ENCODE results near the gene MED27. TPM values are rescaled to one million over a fixed set of nuclear protein-coding genes. Genes with fewer than 3 reads are reported as not detected.

The MED27 gene
- total and polyA plus RNA-seq, 2 of the 4 experiments (the other 2 are of a cell fraction): 50.2 to 63.4 TPM

DNA sequence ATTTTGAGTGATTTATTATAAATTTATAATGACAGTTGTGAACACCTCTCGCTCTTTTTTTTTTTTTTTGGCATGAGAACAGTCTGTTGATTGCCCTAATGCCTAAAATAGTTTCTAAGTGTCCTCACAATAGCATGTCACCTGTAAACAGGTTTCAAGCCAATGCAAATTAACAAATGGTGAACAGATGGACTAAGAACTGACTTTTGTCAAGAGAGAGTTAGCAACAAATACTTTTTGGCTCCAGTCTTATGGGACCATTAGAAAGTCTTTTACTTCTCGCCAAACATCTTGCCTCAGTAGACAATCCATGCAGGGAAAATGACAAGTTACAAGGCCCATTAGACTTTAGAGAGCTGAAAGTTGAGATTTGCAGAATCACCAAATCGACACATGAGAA, 67.8 kb downstream of the MED27 start:
- Histone ChIP-seq H4K91ac (ENCODE audit: insufficient read depth, low read depth, low read length) (no peak overlapping the region), H3K27ac (ENCODE audit: insufficient read depth, low read length) (no peak overlapping the region), H3K56ac (ENCODE audit: extremely low read depth, insufficient read depth, low read length) (no peak overlapping the region), H4K8ac (ENCODE audit: low read depth in 2 of 2, low read length in 2 of 2) (no peak overlapping the region), H3K9ac (ENCODE audit: low read depth, low read length) (no peak overlapping the region), H4K5ac (ENCODE audit: low read depth, low read length) (no peak overlapping the region), H3K4me1 (ENCODE audit: control insufficient read depth, insufficient read depth, low read length) (peaks cover 10% of the 10 kb centered on the region), H4K20me1 (ENCODE audit: insufficient read depth, low read length) (0 out of 2 replicates have a peak, but pooled peaks cover 9% of the 10 kb centered on the region), H2AK9ac (replicated peaks; ENCODE audit: low read depth, low read length, poor library complexity) (no peak overlapping the region), H3K9me3 (ENCODE audit: control insufficient read depth, insufficient read depth, low read length) (no peaks in the 10 kb centered on the region), H3K9me1 (ENCODE audit: insufficient read depth, low read length) (peaks cover 19% of the 10 kb centered on the region), H3K4ac (ENCODE audit: low read depth, low read length) (no peak overlapping the region), H3K4me3 (ENCODE audit: insufficient read depth, low read depth, low read length) (no peak overlapping the region), H3K79me1 (ENCODE audit: low read depth in 1 of 2, low read length in 2 of 2) (peaks cover 19 to 55% of the 10 kb centered on the region in 2 experiments), H3K4me2 (ENCODE audit: low read depth, low read length) (no peak overlapping the region), H3K23ac (ENCODE audit: low read depth, low read length) (no peak overlapping the region), H2AK5ac (ENCODE audit: low read depth, low read length) (no peak overlapping the region), H2BK120ac (ENCODE audit: low read depth, low read length) (no peak overlapping the region), H3K27me3 (ENCODE audit: control insufficient read depth, insufficient read depth, low read length) (no peaks in the 10 kb centered on the region), H2BK5ac (ENCODE audit: low read depth, low read length, poor library complexity, severe bottlenecking) (no peak overlapping the region), H2AFZ (replicated peaks; ENCODE audit: low read length, poor library complexity) (no peak overlapping the region), H3K18ac (ENCODE audit: low read depth, low read length) (no peak overlapping the region), H3K14ac (replicated peaks; ENCODE audit: low read depth, low read length) (no peak overlapping the region), H2BK20ac (ENCODE audit: low read depth, low read length) (no peak overlapping the region), H3K36me3 (ENCODE audit: control insufficient read depth, insufficient read depth, low read length) (peaks cover 3% of the 10 kb centered on the region; the same call in 1 of the 2 replicates), H2BK15ac (ENCODE audit: low read depth, low read length) (no peak overlapping the region)
- intact Hi-C loops (cut with micrococcal nuclease) (no loop called here), dilution Hi-C loops (cut with HindIII; ENCODE audit: low sequenced_read_pairs, unreplicated experiment) (no loop called here), in situ Hi-C loops (cut with MboI; ENCODE audit: low sequenced_read_pairs) (no loop called here)
- ATAC-seq (ENCODE audit: low read depth): no peak
- DNase-seq: no peak
- ChIA-PET CTCF (no interaction called here), POLR2A (ENCODE audit: unreplicated experiment) (no interaction called here)
- 100% methylated on average over 1 of the region's 3 CpGs; no CpG with 5 or more reads in 1 of the 2 experiments for WGBS, 2 experiments (ENCODE audit: extremely low coverage in 2 of 2, insufficient read length in 1 of 2)
- no TSS peak for BruUV-seq (replicated peaks)
- TF ChIP-seq CEBPB (IDR thresholded peaks at IDR 0.05; ENCODE audit: low read depth, low read length) (no peak), MAFK (IDR thresholded peaks at IDR 0.05; ENCODE audit: low read depth, low read length) (no peak), BHLHE40 (IDR thresholded peaks at IDR 0.05; ENCODE audit: low read depth, low read length) (no peak), RFX5 (IDR thresholded peaks at IDR 0.05; ENCODE audit: low read depth, low read length) (no peak), MXI1 (IDR thresholded peaks at IDR 0.05; ENCODE audit: borderline replicate concordance, low read depth, low read length) (no peak), MAZ (IDR thresholded peaks at IDR 0.05; ENCODE audit: borderline replicate concordance, low read depth, low read length) (no peak), NFE2L2 (IDR thresholded peaks at IDR 0.05; ENCODE audit: low read depth, low read length) (no peak), POLR2A (IDR thresholded peaks at IDR 0.05; ENCODE audit: low read depth, low read length) (no peak), SMC3 (IDR thresholded peaks at IDR 0.05; ENCODE audit: low read depth, low read length) (no peak), RCOR1 (IDR thresholded peaks at IDR 0.05; ENCODE audit: insufficient replicate concordance, low read length) (no peak), FOS (IDR thresholded peaks at IDR 0.05; ENCODE audit: low read depth, low read length) (no peak), CHD1 (IDR thresholded peaks at IDR 0.05; ENCODE audit: low read depth, low read length) (no peak), RAD21 (IDR thresholded peaks at IDR 0.05; ENCODE audit: low read length) (no peak)
- TF ChIP-seq, protein P1, sequence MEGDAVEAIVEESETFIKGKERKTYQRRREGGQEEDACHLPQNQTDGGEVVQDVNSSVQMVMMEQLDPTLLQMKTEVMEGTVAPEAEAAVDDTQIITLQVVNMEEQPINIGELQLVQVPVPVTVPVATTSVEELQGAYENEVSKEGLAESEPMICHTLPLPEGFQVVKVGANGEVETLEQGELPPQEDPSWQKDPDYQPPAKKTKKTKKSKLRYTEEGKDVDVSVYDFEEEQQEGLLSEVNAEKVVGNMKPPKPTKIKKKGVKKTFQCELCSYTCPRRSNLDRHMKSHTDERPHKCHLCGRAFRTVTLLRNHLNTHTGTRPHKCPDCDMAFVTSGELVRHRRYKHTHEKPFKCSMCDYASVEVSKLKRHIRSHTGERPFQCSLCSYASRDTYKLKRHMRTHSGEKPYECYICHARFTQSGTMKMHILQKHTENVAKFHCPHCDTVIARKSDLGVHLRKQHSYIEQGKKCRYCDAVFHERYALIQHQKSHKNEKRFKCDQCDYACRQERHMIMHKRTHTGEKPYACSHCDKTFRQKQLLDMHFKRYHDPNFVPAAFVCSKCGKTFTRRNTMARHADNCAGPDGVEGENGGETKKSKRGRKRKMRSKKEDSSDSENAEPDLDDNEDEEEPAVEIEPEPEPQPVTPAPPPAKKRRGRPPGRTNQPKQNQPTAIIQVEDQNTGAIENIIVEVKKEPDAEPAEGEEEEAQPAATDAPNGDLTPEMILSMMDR (conservative IDR thresholded peaks at IDR 0.05; ENCODE audit: low read depth, low read length): no peak
- TF ChIP-seq, protein P2, sequence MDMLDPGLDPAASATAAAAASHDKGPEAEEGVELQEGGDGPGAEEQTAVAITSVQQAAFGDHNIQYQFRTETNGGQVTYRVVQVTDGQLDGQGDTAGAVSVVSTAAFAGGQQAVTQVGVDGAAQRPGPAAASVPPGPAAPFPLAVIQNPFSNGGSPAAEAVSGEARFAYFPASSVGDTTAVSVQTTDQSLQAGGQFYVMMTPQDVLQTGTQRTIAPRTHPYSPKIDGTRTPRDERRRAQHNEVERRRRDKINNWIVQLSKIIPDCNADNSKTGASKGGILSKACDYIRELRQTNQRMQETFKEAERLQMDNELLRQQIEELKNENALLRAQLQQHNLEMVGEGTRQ (IDR thresholded peaks at IDR 0.05; ENCODE audit: low read depth, low read length): no peak
- TF ChIP-seq, protein P3, sequence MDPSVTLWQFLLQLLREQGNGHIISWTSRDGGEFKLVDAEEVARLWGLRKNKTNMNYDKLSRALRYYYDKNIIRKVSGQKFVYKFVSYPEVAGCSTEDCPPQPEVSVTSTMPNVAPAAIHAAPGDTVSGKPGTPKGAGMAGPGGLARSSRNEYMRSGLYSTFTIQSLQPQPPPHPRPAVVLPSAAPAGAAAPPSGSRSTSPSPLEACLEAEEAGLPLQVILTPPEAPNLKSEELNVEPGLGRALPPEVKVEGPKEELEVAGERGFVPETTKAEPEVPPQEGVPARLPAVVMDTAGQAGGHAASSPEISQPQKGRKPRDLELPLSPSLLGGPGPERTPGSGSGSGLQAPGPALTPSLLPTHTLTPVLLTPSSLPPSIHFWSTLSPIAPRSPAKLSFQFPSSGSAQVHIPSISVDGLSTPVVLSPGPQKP (IDR thresholded peaks at IDR 0.05; ENCODE audit: borderline replicate concordance, low read depth, low read length): no peak
